HEK293 (cell line): ENCODE measurements around the gene MAST2.
A peak's percentile ranks its signal among the peaks of the same experiment; 100 is the strongest.
"Not testable (repeated sequence)": the region's sequence is repeated elsewhere in the genome, so short reads cannot be mapped to it uniquely, and the experiment has no call there.

Source experiments
- CTCF ChIA-PET: fragments of 350-600 bp; formaldehyde crosslinking; extraction: SDS; loops from one replicate; lab custom pipeline; 2021; ENCODE audit warnings: antibody characterized with exemption; lab: Yijun Ruan, JAX
- POLR2A ChIA-PET: fragments of 300-600 bp; formaldehyde crosslinking; extraction: SDS; loops from one replicate; lab custom pipeline; 2020; ENCODE audit warnings: antibody characterized with exemption, inconsistent platforms; lab: Yijun Ruan, JAX
- H3K27ac ChIP-seq: fragments of 200-500 bp; sonication (Bioruptor generic); 2 replicates; pipeline ENCODE4 v1.5.1; 2014; ENCODE audit warnings: low read depth, low read length, control low read depth, inconsistent platforms; ENCODE audit errors: extremely low read depth
- H3K36me3 ChIP-seq, 2 experiments: fragments of 200-500 bp in 1 of 2; sonication (Bioruptor generic) in 1 of 2; 1 replicate in 1 of 2; 2 replicates in 1 of 2; pipeline ENCODE4 v1.5.1; 2014 to 2017; ENCODE audit warnings: inconsistent platforms in 2 of 2, low read length in 2 of 2; ENCODE audit not compliant: control insufficient read depth in 2 of 2, insufficient read depth in 1 of 2
- H3K4me1 ChIP-seq: fragments of 200-500 bp; sonication (Bioruptor generic); 2 replicates; pipeline ENCODE4 v1.5.1; 2014; ENCODE audit warnings: mild to moderate bottlenecking, low read length, inconsistent platforms; ENCODE audit not compliant: control insufficient read depth, insufficient read depth
- H3K4me3 ChIP-seq: 2 replicates; pipeline ENCODE4 v1.5.1; 2011; ENCODE audit warnings: low read depth, mild to moderate bottlenecking, control low read depth, low read length, moderate library complexity
- H3K9me3 ChIP-seq: fragments of 200-500 bp; sonication (Bioruptor generic); 2 replicates; pipeline ENCODE4 v1.5.1; 2014; ENCODE audit warnings: low read depth, low read length, inconsistent platforms; ENCODE audit not compliant: control insufficient read depth, insufficient read depth
- EGR2 ChIP-seq: fragments of 450-650 bp; formaldehyde crosslinking; IDR thresholded peaks from 2 replicates; pipeline ENCODE4 v1.5.1; 2016; ENCODE audit warnings: low read depth, missing biosample characterization, missing genetic modification characterization
- HOXA7 ChIP-seq: sonication (generic); formaldehyde crosslinking; IDR thresholded peaks from 2 replicates; pipeline ENCODE4 v1.8.1; 2022; ENCODE audit warnings: missing genetic modification reagents, borderline replicate concordance
- IKZF3 ChIP-seq: fragments of 450-650 bp; IDR thresholded peaks from 2 replicates; pipeline ENCODE4 v1.5.0; 2018; ENCODE audit warnings: missing biosample characterization, mild to moderate bottlenecking, missing genetic modification characterization, moderate library complexity
- PRDM1 ChIP-seq: fragments of 450-650 bp; formaldehyde crosslinking; IDR thresholded peaks from 2 replicates; pipeline ENCODE4; 2016; ENCODE audit warnings: missing biosample characterization, missing genetic modification characterization
- SALL2 ChIP-seq: fragments of 450-650 bp; formaldehyde crosslinking; IDR thresholded peaks from 2 replicates; pipeline ENCODE4 v1.5.0; 2017; ENCODE audit warnings: missing biosample characterization, mild to moderate bottlenecking, missing genetic modification characterization, borderline replicate concordance
- SETDB1 ChIP-seq: IDR thresholded peaks from one replicate; pipeline ENCODE4 v1.6.1; 2017; ENCODE audit warnings: mild to moderate bottlenecking, low read length, moderate library complexity, mixed read lengths; ENCODE audit not compliant: insufficient read length
- SP7 ChIP-seq: fragments of 450-650 bp; formaldehyde crosslinking; IDR thresholded peaks from 2 replicates; pipeline ENCODE4 v1.5.1; 2016; ENCODE audit warnings: missing biosample characterization, missing genetic modification characterization
- YY2 ChIP-seq: fragments of 450-650 bp; formaldehyde crosslinking; IDR thresholded peaks from 2 replicates; pipeline ENCODE4 v1.5.1; 2016; ENCODE audit warnings: missing biosample characterization, missing genetic modification characterization
- ZEB2 ChIP-seq: fragments of 450-650 bp; formaldehyde crosslinking; IDR thresholded peaks from 2 replicates; pipeline ENCODE4 v1.5.1; 2016; ENCODE audit warnings: missing biosample characterization, missing genetic modification characterization
- ZNF10 ChIP-seq: fragments of 450-650 bp; formaldehyde crosslinking; IDR thresholded peaks from 2 replicates; pipeline ENCODE4 v1.5.1; 2017; ENCODE audit warnings: missing biosample characterization, missing genetic modification characterization
- ZNF132 ChIP-seq: fragments of 450-650 bp; formaldehyde crosslinking; IDR thresholded peaks from 2 replicates; pipeline ENCODE4 v1.5.1; 2017; ENCODE audit warnings: missing biosample characterization, missing genetic modification characterization, borderline replicate concordance
- ZNF223 ChIP-seq: fragments of 450-650 bp; formaldehyde crosslinking; IDR thresholded peaks from 2 replicates; pipeline ENCODE4 v1.5.1; 2016; ENCODE audit warnings: missing biosample characterization, missing genetic modification characterization
- ZNF248 ChIP-seq: fragments of 450-650 bp; formaldehyde crosslinking; IDR thresholded peaks from 2 replicates; pipeline ENCODE4 v1.5.1; 2017; ENCODE audit warnings: missing biosample characterization, missing genetic modification characterization
- ZNF266 ChIP-seq: fragments of 450-650 bp; formaldehyde crosslinking; IDR thresholded peaks from 2 replicates; pipeline ENCODE4 v1.5.1; 2016; ENCODE audit warnings: missing biosample characterization, missing genetic modification characterization, low read depth
- ZNF394 ChIP-seq: fragments of 450-650 bp; formaldehyde crosslinking; IDR thresholded peaks from 2 replicates; pipeline ENCODE4 v1.5.1; 2016; ENCODE audit warnings: missing biosample characterization, missing genetic modification characterization, mild to moderate bottlenecking, moderate library complexity, borderline replicate concordance
- ZNF549 ChIP-seq: fragments of 450-650 bp; IDR thresholded peaks from 2 replicates; pipeline ENCODE4 v1.5.1; 2018; ENCODE audit warnings: missing biosample characterization, missing genetic modification characterization, mild to moderate bottlenecking, inconsistent platforms, moderate library complexity
- ZNF600 ChIP-seq: fragments of 450-650 bp; formaldehyde crosslinking; IDR thresholded peaks from 2 replicates; pipeline ENCODE4 v1.5.1; 2016; ENCODE audit warnings: missing biosample characterization, missing genetic modification characterization
- ZNF626 ChIP-seq: fragments of 450-650 bp; sonication (Bioruptor Pico); formaldehyde crosslinking; IDR thresholded peaks from 2 replicates; pipeline ENCODE4 v1.5.1; 2018; ENCODE audit warnings: missing biosample characterization, missing genetic modification characterization, inconsistent platforms
- ZNF664 ChIP-seq: fragments of 450-650 bp; formaldehyde crosslinking; IDR thresholded peaks from 2 replicates; pipeline ENCODE4 v1.5.1; 2016; ENCODE audit warnings: missing biosample characterization, missing genetic modification characterization
- ZNF777 ChIP-seq: fragments of 450-650 bp; formaldehyde crosslinking; IDR thresholded peaks from 2 replicates; pipeline ENCODE4 v1.5.1; 2017; ENCODE audit warnings: missing biosample characterization, missing genetic modification characterization, borderline replicate concordance
- ZNF837 ChIP-seq: fragments of 450-650 bp; formaldehyde crosslinking; IDR thresholded peaks from 2 replicates; pipeline ENCODE4 v1.5.1; 2016; ENCODE audit warnings: missing biosample characterization, missing genetic modification characterization
- TF ChIP-seq, protein P1 (sequence below): fragments of 450-650 bp; formaldehyde crosslinking; IDR thresholded peaks from 2 replicates; pipeline ENCODE4 v1.5.1; 2016; ENCODE audit warnings: missing biosample characterization, missing genetic modification characterization
- TF ChIP-seq, protein P2 (sequence below): fragments of 450-650 bp; formaldehyde crosslinking; IDR thresholded peaks from 2 replicates; pipeline ENCODE4 v1.5.1; 2016; ENCODE audit warnings: missing biosample characterization, missing genetic modification characterization, borderline replicate concordance
- TF ChIP-seq, protein P3 (sequence below): IDR thresholded peaks from 2 replicates; pipeline ENCODE4 v1.6.1; 2011; ENCODE audit warnings: mild to moderate bottlenecking, low read depth, low read length, borderline replicate concordance
- TF ChIP-seq, protein P4 (sequence below): fragments of 450-650 bp; formaldehyde crosslinking; IDR thresholded peaks from 2 replicates; pipeline ENCODE4 v1.5.1; 2016; ENCODE audit warnings: missing biosample characterization, missing genetic modification characterization

The MAST2 gene

DNA sequence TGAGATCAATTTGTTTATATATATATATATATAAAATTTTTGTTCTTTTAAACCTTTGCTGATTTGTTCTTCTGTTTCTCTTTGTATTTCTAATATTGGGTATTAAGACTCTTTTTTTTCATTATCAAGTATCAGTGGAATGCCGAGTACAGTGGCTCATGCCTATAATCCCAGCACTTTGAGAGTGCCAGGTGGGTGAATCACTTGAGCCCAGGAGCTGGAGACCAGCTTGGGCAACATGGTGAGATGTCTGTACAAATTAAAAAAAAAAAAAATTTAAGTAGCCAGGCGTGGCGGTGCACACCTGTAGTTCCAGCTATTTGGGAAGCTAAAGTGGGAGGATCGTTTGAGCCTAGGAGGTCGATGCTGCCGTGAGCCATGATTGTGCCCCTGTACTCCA is 67.1 kb downstream of the MAST2 start:
- H3K4me1 ChIP-seq = peaks cover 1% of the 10 kb centered on the region
- H3K9me3 ChIP-seq = no peaks in the 10 kb centered on the region
- ChIA-PET POLR2A (no interaction called here), CTCF (no interaction called here)
- H3K4me3 ChIP-seq = no peak overlapping the region
- no peak overlapping the region for H3K27ac ChIP-seq
- no peaks in the 10 kb centered on the region for H3K36me3 ChIP-seq
- TF ChIP-seq ZNF549 (tag by site-specific recombination) (no peak), SALL2 (tag by site-specific recombination) (no peak), ZNF266 (tag by site-specific recombination) (no peak), ZNF777 (tag by site-specific recombination) (no peak), ZNF223 (no peak), PRDM1 (tag by site-specific recombination) (no peak)
- TF ChIP-seq, protein P1, sequence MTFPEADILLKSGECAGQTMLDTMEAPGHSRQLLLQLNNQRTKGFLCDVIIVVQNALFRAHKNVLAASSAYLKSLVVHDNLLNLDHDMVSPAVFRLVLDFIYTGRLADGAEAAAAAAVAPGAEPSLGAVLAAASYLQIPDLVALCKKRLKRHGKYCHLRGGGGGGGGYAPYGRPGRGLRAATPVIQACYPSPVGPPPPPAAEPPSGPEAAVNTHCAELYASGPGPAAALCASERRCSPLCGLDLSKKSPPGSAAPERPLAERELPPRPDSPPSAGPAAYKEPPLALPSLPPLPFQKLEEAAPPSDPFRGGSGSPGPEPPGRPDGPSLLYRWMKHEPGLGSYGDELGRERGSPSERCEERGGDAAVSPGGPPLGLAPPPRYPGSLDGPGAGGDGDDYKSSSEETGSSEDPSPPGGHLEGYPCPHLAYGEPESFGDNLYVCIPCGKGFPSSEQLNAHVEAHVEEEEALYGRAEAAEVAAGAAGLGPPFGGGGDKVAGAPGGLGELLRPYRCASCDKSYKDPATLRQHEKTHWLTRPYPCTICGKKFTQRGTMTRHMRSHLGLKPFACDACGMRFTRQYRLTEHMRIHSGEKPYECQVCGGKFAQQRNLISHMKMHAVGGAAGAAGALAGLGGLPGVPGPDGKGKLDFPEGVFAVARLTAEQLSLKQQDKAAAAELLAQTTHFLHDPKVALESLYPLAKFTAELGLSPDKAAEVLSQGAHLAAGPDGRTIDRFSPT (tag by site-specific recombination) = no peak
- TF ChIP-seq, protein P2, sequence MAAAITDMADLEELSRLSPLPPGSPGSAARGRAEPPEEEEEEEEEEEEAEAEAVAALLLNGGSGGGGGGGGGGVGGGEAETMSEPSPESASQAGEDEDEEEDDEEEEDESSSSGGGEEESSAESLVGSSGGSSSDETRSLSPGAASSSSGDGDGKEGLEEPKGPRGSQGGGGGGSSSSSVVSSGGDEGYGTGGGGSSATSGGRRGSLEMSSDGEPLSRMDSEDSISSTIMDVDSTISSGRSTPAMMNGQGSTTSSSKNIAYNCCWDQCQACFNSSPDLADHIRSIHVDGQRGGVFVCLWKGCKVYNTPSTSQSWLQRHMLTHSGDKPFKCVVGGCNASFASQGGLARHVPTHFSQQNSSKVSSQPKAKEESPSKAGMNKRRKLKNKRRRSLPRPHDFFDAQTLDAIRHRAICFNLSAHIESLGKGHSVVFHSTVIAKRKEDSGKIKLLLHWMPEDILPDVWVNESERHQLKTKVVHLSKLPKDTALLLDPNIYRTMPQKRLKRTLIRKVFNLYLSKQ = no peak
- TF ChIP-seq, all 188 proteins: peak for 0

DNA sequence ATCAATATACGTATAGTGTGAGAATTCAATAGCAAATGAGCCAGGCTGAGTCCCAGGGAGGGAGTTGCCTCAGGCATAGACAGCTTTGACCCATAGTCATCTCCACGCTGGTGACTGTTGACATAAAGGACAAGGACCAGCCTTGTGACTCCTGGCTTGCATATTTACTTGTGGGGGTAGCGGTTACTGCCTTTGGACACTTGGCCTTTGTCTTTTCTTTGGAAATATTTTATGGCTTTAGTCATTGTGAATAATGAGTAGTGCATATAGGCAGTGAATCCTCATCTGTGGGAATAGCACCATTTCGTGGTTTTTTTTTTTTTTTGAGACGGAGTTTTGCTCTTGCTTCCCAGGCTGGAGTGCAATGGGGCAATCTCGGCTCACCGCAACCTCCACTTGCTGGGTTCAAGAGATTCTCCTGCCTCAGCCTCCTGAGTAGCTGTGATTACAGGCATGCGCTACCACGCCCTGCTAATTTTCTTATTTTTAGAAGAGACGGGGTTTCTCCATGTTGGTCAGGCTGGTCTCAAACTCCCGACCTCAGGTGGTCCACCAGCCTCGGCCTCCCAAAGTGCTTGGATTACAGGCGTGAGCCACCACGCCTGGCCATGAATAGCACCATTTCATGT is 68.9 kb downstream of the MAST2 start:
- not testable (repeated sequence) for H3K4me3 ChIP-seq, H3K36me3 ChIP-seq, H3K9me3 ChIP-seq, H3K27ac ChIP-seq, H3K4me1 ChIP-seq
- ChIA-PET POLR2A (interaction anchor here (0.7 kb wide), 1 partner anchor 58 kb away, joined by 3 read pairs; no protein-coding TSS in a partner anchor), CTCF (interaction anchor here (0.6 kb wide), 1 partner anchor 12 kb away, joined by 6 read pairs; no protein-coding TSS in a partner anchor)

DNA sequence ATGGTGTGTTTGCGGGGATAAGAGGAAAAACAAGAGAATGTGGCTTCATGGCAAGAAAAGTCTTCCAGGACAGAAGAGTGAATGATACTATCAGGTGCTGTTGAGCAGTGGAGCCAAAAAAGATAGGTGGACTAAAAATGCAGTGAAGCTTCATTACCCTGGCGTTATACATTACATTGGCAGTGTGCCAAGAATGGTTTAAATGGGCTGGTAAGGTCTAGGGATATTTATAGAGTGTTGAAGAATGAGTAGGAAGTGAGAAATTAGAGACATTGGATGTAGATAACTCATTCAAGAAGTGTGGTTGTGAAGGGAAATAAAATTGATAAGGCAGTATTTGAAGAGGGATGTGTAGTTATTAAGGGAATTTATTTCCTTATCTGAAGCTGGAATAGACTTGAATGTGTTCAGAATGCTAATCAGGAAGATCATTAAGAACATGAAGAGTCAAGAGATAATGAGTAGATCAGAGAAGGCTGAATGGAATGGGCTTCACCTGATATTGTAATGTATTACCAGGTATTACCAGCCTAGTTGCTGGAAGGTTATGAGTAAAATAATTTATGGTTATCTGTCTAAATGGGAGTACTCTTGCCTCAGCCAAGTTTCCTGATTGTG is 72.7 kb downstream of the MAST2 start:
- H3K4me3 ChIP-seq = no peak overlapping the region
- peaks cover 10% of the 10 kb centered on the region; the same call in 1 of the 2 replicates for H3K4me1 ChIP-seq
- ChIA-PET POLR2A (interaction anchor here (0.6 to 1.2 kb wide), 2 partner anchors 286 to 354 kb away, joined by 3 read pairs; partner anchors contain the start of gene PRDX1), CTCF (no interaction called here)
- no peaks in the 10 kb centered on the region for H3K36me3 ChIP-seq
- no peak overlapping the region for H3K27ac ChIP-seq
- H3K9me3 ChIP-seq = no peaks in the 10 kb centered on the region
- TF ChIP-seq ZNF837 = no peak
- peak; percentile 39; the same call in 1 of the 2 replicates for TF ChIP-seq ZEB2 (tag by site-specific recombination)
- TF ChIP-seq ZNF10 = peak; percentile 85
- TF ChIP-seq ZNF394 = no peak
- TF ChIP-seq SETDB1 = no peak
- no peak for TF ChIP-seq YY2 (tag by site-specific recombination)
- TF ChIP-seq ZNF248 = peak; percentile 98
- TF ChIP-seq, protein P3, sequence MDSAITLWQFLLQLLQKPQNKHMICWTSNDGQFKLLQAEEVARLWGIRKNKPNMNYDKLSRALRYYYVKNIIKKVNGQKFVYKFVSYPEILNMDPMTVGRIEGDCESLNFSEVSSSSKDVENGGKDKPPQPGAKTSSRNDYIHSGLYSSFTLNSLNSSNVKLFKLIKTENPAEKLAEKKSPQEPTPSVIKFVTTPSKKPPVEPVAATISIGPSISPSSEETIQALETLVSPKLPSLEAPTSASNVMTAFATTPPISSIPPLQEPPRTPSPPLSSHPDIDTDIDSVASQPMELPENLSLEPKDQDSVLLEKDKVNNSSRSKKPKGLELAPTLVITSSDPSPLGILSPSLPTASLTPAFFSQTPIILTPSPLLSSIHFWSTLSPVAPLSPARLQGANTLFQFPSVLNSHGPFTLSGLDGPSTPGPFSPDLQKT = no peak
- TF ChIP-seq IKZF3 (tag by site-specific recombination) = no peak
- TF ChIP-seq HOXA7 (CRISPR knock-in tag) = no peak
- TF ChIP-seq ZNF600 (tag by site-specific recombination) = peak; percentile 28; the same call in 1 of the 2 replicates
- TF ChIP-seq ZNF626 (tag by site-specific recombination) = peak; percentile 83; the same call in 1 of the 2 replicates
- TF ChIP-seq, protein P4, sequence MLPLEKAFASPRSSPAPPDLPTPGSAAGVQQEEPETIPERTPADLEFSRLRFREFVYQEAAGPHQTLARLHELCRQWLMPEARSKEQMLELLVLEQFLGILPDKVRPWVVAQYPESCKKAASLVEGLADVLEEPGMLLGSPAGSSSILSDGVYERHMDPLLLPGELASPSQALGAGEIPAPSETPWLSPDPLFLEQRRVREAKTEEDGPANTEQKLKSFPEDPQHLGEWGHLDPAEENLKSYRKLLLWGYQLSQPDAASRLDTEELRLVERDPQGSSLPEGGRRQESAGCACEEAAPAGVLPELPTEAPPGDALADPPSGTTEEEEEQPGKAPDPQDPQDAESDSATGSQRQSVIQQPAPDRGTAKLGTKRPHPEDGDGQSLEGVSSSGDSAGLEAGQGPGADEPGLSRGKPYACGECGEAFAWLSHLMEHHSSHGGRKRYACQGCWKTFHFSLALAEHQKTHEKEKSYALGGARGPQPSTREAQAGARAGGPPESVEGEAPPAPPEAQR (tag by site-specific recombination) = no peak
- TF ChIP-seq ZNF664 = 0 out of 2 replicates have a peak, but pooled peaks have one; percentile 5
- peak; percentile 66 for TF ChIP-seq EGR2
- peak; percentile 61; the same call in 1 of the 2 replicates for TF ChIP-seq SP7 (tag by site-specific recombination)
- TF ChIP-seq ZNF132 (tag by site-specific recombination) = peak; percentile 83; the same call in 1 of the 2 replicates
